Iris pigment epithelial cell (primary cell): Measurements from ENCODE around the gene NCKAP5.
A peak's percentile ranks its signal among the peaks of the same experiment; 100 is the strongest.

Experiments
- DNase-seq: peaks from one replicate; pipeline ENCODE4 v3.0.0-alpha.2; 2011; ENCODE audit warnings: low read depth

The NCKAP5 gene

GRCh38 chr2:132797071-132797470 lies 771.2 kb downstream of the NCKAP5 start:
- DNase-seq = no peak

- DNase-seq = no peak
Measured at GRCh38 chr2:132795220-132795619, 773.0 kb downstream of the NCKAP5 start.

- DNase-seq = no peak
Measured at GRCh38 chr2:132793532-132793931, 774.7 kb downstream of the NCKAP5 start.

- no peak for DNase-seq
Measured at GRCh38 chr2:132790207-132790785, 778.0 kb downstream of the NCKAP5 start.

- no peak for DNase-seq
Measured at GRCh38 chr2:132789066-132789465, 779.2 kb downstream of the NCKAP5 start.

- no peak for DNase-seq
Measured at GRCh38 chr2:132788310-132788838, 779.9 kb downstream of the NCKAP5 start.

GRCh38 chr2:132783883-132784282 lies 784.4 kb downstream of the NCKAP5 start:
- DNase-seq = no peak

- no peak for DNase-seq
Measured at GRCh38 chr2:132782176-132782783, 786.0 kb downstream of the NCKAP5 start.

GRCh38 chr2:132780651-132781050 lies 787.6 kb downstream of the NCKAP5 start:
- no peak for DNase-seq

- no peak for DNase-seq
Measured at GRCh38 chr2:132779206-132779721, 789.0 kb downstream of the NCKAP5 start.

GRCh38 chr2:132776287-132776686 lies 792.0 kb downstream of the NCKAP5 start:
- no peak for DNase-seq

- DNase-seq = no peak
Measured at GRCh38 chr2:132774189-132774588, 794.1 kb downstream of the NCKAP5 start.

- no peak for DNase-seq
Measured at GRCh38 chr2:132773331-132773730, 794.9 kb downstream of the NCKAP5 start.

- DNase-seq = no peak
Measured at GRCh38 chr2:132772340-132772739, 795.9 kb downstream of the NCKAP5 start.

- DNase-seq = no peak
Measured at GRCh38 chr2:132766573-132766972, 801.7 kb downstream of the NCKAP5 start.

GRCh38 chr2:132761437-132761836 lies 806.8 kb downstream of the NCKAP5 start:
- DNase-seq = no peak

GRCh38 chr2:132760971-132761370 lies 807.3 kb downstream of the NCKAP5 start:
- DNase-seq = no peak

- no peak for DNase-seq
Measured at GRCh38 chr2:132760405-132760804, 807.9 kb downstream of the NCKAP5 start.

GRCh38 chr2:132758995-132759394 lies 809.3 kb downstream of the NCKAP5 start:
- DNase-seq = no peak

- no peak for DNase-seq
Measured at GRCh38 chr2:132757676-132758075, 810.6 kb downstream of the NCKAP5 start.

GRCh38 chr2:132757002-132757589 lies 811.2 kb downstream of the NCKAP5 start:
- peak; percentile 17 for DNase-seq

- no peak for DNase-seq
Measured at GRCh38 chr2:132754867-132755472, 813.3 kb downstream of the NCKAP5 start.

GRCh38 chr2:132754392-132754791 lies 813.9 kb downstream of the NCKAP5 start:
- DNase-seq = no peak
